GM18526 (cell line): ENCODE measurements around the gene GRAP.

Experiments used
- POLR2A ChIP-seq: IDR thresholded peaks from 3 replicates; pipeline ENCODE4 v1.6.1; 2011; ENCODE audit not compliant: insufficient read length; ENCODE audit errors: extremely low read depth

The GRAP gene

GRCh38 chr17:18974407-18975149 is 72.2 kb downstream of the GRAP start:
- no peak for TF ChIP-seq POLR2A

GRCh38 chr17:18971801-18972200 is 75.0 kb downstream of the GRAP start:
- TF ChIP-seq POLR2A, result no peak
